Left cardiac atrium (tissue), 4 donors: ENCODE results near the gene EPHA7. TPM values are rescaled to one million over a fixed set of nuclear protein-coding genes. Genes with fewer than 3 reads are reported as not detected.

Experiments used
- ATAC-seq, 2 donors: fragments of 200-7000 bp; cut with Tn5 transposase; one replicate each; pipeline ENCODE4 v1.9.1; 2020; ENCODE audit warnings: mild to moderate bottlenecking in 2 of 2, moderate library complexity in 2 of 2
- DNase-seq: peaks from one replicate; pipeline ENCODE4 v3.0.0-alpha.2; 2020
- intact Hi-C, 2 donors: fragments of 100-400 bp; cut with DNase I; formaldehyde crosslinking; loops; one replicate each; pipeline versions ENCODE4 v1.14.1 to v1.15.1; 2022 to 2023
- total RNA-seq, 2 donors: library from RNA; stranded (reverse); fragmentation: NEBNext Ultra II Directional; extraction: Animal tissue kit (Norgen Biotek cat#: 25700); gene quantifications; one replicate each; pipeline ENCODE4 v1.2.1, GENCODE V29; 2021
- donor health status: DM: no; HTN: yes; CAD: no.
- donor health status: DM: no; HTN: yes; CAD: no; lungs with severe emphysema.
- donor health status: DM: yes; HTN: yes; CAD: no.
- donor health status: Dilated cardiomyopathy.

EPHA7 gene
- total RNA-seq, 2 donors from 2014 or later, result 6.7 to 9.8 TPM

DNA sequence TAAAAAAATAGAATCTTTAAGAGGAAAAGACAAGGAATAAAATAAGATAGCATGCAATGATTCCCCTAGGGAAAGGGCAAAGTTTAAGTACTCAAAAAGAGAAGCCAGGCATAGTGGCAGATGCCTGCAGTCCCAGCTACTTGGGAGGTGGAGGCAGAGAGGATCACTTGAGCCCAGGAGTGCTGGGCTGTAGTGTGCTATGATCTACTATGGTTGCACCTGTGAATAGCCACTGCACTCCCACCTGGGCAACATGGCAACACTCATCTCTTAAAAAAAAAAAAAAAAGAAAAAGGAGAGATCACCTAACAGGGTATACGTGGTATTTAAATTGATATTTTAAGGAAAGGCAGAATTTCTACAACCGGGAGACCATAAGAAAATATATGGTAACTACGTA is 16.0 kb downstream of the EPHA7 start:
- intact Hi-C loops, result no loop called here
- ATAC-seq, result no peak

DNA sequence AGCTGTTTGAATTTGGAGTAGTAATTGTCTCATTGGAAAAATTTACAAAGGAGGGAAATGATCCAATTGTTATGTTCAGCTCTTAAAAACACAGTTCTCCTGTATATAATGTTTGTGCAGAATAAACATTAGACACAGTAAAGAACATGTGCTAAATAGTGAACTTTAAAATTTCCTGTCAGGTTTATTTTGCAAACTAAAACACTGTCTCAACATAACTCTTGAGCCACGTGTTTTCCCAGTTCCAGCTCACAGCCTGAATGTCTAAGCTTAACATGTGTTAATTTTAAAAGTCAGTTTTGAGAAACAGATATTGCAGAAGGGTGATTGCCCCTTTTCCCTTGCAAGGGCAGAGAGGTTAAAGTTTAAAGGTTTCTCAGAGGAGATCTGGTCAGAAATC is 20.6 kb downstream of the EPHA7 start:
- ATAC-seq (no peak), DNase-seq (no peak)
- intact Hi-C loops, result no loop called here

More for the DNA sequence above, 16.0 kb downstream of the EPHA7 start:
- DNase-seq, result no peak

DNA sequence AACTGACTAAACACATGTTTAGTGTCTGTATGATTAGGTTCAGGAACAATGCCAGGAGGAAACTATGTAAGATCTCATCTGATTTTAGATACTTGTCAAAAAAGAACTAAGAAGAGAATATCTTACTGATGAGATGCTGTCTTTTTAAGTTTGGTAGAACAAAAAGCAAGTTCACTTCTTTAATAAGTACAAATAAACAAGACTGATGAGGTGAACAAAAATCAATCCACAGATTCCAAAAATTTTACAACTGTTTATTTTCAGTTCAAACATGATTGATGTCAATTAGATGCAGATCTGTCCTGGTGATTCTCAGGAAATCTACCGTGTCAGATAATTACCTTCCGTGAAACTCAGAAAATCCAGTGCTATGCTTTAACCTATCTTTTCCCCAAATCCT is 24.9 kb downstream of the EPHA7 start:
- DNase-seq (no peak), ATAC-seq (no peak)
- intact Hi-C loops, result no loop called here

DNA sequence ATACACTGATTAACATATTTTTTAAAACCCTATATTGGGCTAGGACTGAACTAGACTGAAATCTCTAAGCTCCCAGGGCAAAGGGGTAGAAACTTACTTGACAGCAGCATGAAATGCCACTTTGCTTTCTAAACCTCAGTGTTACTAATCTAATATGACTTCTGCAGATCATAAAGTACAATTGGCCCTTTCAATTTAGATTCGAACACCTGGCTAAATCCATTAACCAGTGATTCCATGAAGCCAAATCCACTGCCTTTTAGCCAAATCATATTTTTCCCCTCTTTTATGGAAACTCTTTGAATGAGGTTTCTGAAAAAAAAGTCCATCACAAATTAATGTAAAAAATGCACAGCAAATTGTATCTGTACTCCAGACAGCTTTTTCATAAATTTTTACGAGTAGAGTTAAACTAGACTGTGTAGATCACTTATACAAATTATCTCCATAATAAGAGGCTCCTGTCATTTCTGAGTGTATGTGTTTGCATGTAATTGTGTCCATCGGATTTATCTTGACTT is 25.7 kb downstream of the EPHA7 start:
- intact Hi-C loops, result no loop called here
- no peak for DNase-seq
- no peak for ATAC-seq

DNA sequence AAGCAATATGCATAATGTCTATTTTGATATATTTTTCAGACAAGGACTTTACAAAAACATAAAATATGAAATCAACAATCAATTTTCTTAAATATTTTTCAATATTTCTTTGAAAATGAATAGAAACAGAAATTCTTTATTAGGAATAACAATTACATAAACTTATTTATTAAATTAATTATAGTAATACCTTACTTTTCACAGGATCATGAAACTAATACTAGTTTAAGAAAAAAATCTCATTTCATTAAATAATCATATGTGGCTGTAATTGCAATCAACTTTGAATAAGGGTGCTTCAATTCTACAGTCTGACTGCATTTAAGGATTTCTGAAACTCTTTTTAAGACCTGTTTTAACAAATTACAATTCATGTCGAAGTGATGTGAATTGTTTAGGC is 26.6 kb downstream of the EPHA7 start:
- intact Hi-C loops, result no loop called here
- no peak for DNase-seq
- ATAC-seq, result no peak

DNA sequence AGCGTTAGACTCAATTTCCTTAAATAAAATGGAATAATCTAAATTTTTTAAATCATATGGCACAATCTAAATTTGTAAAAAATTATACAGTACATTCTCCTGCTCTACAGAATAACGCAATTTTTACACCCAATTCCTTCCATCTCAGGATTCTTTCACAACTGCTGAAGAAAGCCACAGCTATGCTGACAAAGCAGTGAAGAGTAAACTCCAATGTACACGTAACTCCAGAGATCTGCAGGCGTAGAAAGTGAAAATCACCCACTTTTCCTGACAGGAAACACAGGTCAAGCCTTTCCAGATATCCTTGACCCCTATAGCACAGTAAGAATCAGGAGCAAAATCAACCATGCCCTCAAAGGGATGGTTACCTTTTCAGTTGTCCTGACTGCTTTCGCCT is 27.4 kb downstream of the EPHA7 start:
- DNase-seq (no peak), ATAC-seq (no peak)
- intact Hi-C loops, result no loop called here

DNA sequence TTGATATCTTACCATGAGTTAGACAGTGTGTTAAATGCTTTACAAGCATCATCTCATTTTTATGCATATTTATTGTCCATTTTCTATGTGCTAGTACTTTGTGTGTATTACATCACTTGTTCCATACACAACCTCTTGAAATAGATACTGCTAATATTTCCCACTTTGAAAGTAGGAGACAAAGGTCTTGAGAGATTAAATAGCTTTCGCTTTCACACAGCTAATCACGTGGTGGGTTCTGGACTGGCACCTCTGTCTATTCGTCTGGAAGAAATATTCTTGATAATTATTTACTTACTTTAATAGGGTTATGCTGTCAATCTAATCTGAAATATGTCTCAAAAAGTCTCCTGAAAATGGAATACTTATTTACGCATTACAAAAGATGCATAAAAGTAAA is 30.2 kb downstream of the EPHA7 start:
- DNase-seq (no peak), ATAC-seq (peak; percentile 19 to 53)
- intact Hi-C loops, result no loop called here

DNA sequence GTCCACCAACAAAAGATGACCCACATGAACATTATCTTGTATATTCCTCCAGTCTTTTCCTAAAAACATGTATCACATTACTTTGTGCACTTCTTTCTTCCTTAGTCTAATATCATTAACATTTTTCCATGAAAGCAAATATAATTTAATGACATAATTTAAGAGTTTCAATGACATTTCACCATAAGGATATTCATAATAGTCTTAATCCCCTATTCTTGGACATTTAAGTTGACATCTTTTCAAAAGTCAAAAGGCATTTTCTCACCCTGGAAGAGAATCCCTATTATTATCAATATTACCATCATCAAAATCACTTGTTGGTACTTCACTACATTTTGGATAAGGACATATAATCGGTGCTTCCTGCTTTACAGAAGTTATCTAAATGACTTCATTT is 31.3 kb downstream of the EPHA7 start:
- ATAC-seq (no peak), DNase-seq (no peak)
- intact Hi-C loops, result no loop called here

DNA sequence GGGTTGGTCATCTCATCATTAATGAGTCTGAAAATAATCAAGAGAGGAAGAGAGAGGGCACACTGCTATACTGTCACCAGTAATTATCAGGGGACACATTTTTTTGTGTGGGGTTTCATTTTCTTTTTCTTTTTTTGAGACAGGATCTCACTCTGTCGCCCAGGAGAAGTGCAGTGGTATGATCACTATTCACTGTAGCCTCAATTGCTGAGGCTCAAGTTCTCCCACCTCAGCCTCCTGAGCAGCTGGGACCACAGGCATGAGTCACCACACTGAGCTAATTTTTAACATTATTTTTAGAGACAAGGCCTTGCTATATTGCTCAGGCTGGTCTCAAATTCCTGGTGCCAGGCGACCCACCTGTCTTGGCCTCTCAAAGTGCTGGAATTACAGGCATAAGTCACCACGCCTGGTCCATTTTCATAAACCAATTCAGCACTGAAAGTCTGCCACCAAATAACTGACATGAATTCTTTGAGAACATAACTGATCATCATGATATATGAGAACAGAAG is 43.3 kb downstream of the EPHA7 start:
- intact Hi-C loops, result no loop called here
- no peak for ATAC-seq
- no peak for DNase-seq

DNA sequence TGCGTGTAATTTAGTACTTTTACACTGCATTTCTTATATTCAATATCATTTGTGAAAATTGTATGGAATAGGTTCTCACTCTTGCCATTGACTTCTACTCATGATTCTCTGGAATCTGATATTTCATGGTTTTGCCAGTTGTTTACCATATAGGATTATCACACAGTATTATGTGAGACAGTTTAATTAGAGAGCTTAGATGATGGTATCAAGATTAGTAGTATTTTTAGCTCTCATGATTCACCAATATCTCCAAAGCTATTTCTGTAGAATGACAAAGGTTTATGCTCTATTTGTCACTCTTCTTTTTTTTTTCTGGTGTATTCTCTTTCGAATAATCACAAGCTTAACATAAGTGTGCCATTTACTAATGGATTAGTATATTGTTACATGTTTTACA is 45.9 kb downstream of the EPHA7 start:
- DNase-seq, result no peak
- ATAC-seq, result no peak
- intact Hi-C loops, result no loop called here

DNA sequence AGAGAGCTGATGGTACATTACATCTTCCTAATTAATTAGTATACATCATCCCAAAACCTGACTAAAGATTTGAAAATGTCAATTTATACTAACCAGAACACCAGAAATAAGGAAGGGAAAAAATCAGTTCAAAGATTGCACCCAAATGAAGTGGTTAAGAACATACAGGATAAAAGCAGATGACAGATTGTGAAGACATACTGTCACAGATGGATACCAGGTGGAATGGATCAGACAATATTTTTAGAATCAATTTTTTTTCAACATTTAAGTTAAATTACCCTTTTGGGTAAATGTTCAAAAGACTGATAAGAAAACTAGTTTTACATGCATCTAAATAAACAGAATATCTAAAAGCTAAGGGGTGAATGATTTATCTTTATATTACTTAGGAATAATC is 47.6 kb downstream of the EPHA7 start:
- intact Hi-C loops, result no loop called here
- ATAC-seq (no peak), DNase-seq (no peak)

DNA sequence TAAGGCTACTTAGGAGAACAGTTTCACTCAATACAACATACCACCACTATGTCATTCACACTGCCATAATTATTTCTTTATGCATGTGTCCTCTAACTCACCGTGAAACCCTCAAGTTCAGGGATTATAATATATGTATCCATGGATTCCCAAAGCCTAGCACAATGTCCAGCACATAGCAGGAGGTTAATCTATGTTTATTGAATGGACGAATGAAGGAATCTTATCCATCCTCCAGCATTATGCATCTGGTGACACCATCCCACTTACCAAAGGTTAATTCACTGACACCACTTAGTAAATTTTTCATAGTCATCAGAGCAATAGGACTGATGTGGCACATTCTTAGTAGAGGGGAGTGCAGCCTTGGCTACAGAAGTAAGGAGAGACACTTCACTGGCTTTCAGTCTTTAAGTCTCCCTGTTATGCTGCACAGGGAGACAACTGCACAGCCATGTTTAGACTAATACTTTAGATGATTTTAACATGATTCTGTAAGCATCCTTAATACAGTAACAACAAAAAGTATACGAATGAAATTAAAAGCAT is 49.7 kb downstream of the EPHA7 start:
- intact Hi-C loops, result no loop called here
- ATAC-seq, result no peak
- no peak for DNase-seq

DNA sequence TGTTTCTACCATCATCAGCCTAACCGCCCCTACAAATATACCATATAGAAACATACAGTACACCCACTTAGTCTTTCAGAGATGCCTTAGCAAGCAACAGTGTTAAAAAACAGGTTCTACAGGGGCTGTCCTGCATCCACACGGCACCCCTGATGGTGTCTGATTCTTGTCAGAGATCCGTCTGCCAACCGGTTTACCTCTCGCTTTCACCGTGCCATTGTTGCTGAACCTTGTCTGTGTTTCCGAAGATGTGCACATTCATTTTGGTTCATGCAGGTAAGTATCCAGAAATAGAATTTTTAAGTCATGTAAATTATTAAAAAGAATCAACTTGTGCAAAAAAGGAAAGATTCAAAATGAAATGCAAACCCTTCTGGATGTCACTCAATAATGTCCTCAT is 52.9 kb downstream of the EPHA7 start:
- intact Hi-C loops, result no loop called here
- DNase-seq (no peak), ATAC-seq (no peak)

DNA sequence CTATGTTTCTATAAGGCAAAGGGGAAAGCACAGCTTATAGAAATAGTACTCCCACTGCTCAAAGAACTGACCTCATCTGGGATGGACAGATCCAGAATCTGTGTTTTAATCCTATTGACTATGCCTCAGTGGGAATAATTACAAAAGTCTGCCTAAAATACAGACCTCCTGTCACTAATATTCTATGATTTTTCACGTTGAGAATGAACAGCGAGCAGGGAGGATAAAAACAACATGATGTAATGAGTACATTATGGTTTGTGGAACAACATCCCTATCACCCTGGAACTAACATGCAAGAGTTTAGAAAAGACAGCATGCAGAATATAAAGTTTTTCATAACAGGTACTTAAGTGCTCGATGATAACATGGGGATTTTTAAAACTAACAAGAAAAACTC is 53.9 kb downstream of the EPHA7 start:
- no peak for DNase-seq
- intact Hi-C loops, result no loop called here
- no peak for ATAC-seq

DNA sequence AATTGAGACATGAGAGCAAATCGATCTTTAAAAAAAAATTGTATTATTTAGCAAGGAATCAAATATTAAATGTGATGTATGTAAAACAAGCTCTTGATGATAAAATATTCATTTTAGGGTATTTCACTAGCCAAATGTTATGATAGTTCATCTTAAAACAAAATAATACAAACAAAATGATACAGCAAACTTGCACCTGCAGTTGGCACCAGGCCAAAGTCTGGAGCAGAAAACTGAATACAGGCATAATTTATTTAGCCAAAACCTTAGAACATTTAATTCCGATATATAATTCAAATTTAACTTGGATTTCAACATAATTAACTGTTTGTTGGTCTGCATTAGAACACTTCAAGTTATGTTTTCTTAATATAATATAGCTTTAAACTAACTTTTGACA is 60.9 kb downstream of the EPHA7 start:
- no peak for ATAC-seq
- DNase-seq, result no peak
- intact Hi-C loops, result no loop called here

DNA sequence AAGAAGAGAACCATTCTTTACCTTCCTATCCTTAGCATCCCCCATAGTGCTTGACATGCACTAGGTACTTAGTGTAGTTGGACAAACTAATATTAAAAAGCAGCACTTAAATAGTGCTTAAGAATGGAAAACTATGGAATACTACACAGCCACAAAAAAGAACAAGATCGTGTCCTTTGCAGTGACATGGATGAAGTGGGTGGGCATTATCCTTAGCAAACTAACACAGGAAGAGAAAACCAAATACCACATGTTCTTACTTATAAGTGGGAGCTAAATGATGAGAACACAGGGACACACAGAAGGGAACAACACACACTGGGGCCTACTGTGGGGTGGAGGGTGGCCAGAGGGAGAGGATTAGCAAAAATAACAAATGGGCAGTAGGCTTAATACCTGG is 66.8 kb downstream of the EPHA7 start:
- ATAC-seq (no peak), DNase-seq (no peak)
- intact Hi-C loops, result no loop called here

DNA sequence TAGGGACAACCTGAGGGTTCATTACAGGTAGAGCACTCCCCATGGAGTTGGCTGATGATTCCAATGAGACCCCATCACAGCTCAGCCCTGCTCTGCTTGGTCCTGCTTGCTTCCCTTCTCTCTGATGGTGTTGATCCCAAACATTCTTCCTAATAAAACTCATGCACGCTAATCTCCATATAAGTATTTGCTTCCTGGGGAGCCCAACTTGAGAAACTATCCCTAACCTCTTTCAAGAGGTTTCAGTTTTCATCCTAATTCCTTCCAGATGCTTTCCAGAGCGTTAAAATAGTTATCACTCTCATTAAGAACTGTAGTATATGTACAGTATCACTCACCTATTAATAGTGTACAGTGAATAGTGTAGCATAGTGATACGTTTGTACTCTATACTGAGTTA is 68.1 kb downstream of the EPHA7 start:
- no peak for DNase-seq
- ATAC-seq, result no peak
- intact Hi-C loops, result no loop called here

DNA sequence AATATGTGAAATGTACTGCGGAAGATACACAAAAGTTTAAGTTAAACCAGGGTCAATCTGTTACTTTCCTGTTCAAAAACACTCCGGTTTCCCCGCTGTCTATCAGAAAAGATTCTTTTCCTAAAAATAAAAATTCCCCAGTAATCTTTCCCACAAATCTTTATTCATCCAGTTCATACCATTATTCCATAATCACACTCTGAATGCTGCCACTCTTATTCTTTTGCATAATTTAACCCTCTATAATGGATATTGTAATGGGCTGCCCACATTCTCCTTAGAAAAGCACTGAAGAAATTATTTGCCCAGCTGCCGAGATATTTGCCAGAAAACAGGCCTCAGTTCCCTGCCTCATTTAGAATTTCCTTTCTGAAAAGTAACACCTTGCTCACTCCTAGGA is 68.6 kb downstream of the EPHA7 start:
- DNase-seq, result no peak
- intact Hi-C loops, result no loop called here
- ATAC-seq, result no peak

DNA sequence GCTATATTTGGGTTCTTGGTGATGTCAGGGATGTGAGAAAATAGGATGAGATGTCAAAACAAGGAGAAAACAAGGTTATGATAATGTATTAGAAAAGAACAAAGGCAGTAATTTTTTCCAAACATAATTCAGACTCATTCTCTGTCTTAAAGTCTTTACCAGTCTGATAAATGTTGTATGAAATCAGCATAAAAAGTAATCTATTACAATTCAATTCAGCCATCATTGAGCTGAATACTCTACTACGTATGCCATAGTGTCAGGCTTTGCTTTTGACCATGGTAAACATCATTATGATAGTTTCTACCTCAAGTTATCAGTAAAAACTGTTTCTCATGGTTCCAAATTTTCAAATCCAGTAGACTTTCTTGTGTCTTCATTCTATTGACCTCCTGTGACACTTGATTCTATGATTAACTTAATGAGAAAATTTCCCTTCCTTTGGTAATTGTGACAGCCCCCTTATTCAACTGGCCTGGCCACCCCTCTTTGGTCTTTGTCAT is 75.0 kb downstream of the EPHA7 start:
- ATAC-seq, result no peak
- intact Hi-C loops, result no loop called here
- DNase-seq, result no peak

DNA sequence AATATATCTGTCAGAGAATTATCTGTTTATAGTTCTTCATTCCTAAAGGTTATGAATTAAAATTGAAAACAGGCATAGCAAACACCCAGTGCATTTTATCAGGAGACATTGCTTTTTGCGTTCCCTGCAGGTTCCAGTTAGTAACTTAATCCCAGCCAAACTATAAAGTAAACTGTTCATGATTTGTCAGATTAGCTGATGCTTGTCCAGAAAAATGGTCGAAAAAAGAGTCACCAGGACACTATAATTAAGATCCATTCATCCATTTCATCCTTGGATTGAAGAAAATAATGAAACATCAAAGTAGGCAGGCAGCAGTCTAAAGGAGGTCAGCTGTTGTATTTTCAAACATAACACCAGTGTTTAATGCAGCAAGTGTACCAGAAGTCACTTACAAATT is 75.9 kb downstream of the EPHA7 start:
- intact Hi-C loops, result no loop called here
- no peak for ATAC-seq

DNA sequence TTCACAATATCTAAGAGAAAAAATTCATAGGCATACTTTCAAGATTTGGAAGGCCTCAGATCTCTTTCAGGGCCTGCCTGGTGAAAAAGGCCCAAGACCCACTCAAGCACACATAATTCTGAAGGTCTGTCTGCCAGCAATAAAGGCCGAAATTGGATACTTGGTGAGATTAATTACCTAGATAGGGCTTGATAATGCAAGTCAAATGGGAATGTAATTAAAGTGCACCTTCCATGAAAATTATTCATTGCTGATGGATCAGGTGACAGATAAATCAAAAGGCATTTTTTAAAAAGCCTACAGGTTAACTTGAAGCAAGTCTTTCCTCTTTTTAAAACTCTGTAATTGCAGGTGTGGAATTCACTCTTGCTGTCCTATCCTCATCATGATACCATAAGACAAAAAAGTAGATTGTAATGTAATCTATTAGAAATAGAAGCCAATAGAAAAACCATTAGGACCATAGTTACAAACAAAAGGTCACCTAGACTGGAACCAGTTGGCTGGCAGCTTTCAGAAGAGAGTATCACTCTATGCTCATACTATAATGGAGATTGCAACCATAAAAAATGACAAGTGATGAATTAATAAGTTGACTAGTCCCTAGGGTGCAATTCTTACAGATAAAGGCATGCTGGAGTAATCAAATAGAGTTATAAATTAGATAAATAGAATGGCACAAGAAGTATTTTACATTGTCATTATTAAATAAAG is 77.3 kb downstream of the EPHA7 start:
- ATAC-seq (no peak), DNase-seq (no peak)
- intact Hi-C loops, result no loop called here

More for the DNA sequence above, 75.9 kb downstream of the EPHA7 start:
- DNase-seq, result no peak
